ENCODE data around the gene UVSSA. TPM values are rescaled to one million over a fixed set of nuclear protein-coding genes. Genes with fewer than 3 reads are reported as not detected.

The UVSSA gene
- total RNA-seq, 1 donor from 2014 or later: 35.2 TPM

- POLR2A ChIA-PET: no interaction called here
- no peak for ATAC-seq (ENCODE audit: low read depth)
- CTCF ChIA-PET: no interaction called here
- Mint-ChIP-seq H3K27ac (no peak overlapping the region), H3K36me3 (ENCODE audit: low read depth) (no peaks in the 10 kb centered on the region), H3K27me3 (peaks cover 49% of the 10 kb centered on the region), H3K4me3 (no peak overlapping the region), H3K4me1 (no peaks in the 10 kb centered on the region), H3K9me3 (no peaks in the 10 kb centered on the region)
- no peak for DNase-seq
- TF ChIP-seq, protein P1, sequence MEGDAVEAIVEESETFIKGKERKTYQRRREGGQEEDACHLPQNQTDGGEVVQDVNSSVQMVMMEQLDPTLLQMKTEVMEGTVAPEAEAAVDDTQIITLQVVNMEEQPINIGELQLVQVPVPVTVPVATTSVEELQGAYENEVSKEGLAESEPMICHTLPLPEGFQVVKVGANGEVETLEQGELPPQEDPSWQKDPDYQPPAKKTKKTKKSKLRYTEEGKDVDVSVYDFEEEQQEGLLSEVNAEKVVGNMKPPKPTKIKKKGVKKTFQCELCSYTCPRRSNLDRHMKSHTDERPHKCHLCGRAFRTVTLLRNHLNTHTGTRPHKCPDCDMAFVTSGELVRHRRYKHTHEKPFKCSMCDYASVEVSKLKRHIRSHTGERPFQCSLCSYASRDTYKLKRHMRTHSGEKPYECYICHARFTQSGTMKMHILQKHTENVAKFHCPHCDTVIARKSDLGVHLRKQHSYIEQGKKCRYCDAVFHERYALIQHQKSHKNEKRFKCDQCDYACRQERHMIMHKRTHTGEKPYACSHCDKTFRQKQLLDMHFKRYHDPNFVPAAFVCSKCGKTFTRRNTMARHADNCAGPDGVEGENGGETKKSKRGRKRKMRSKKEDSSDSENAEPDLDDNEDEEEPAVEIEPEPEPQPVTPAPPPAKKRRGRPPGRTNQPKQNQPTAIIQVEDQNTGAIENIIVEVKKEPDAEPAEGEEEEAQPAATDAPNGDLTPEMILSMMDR (IDR thresholded peaks at IDR 0.05): no peak
- intact Hi-C loops (cut with micrococcal nuclease): no loop called here
These were observed 66.2 kb downstream of the UVSSA start for GRCh38 chr4:1413204-1413663.

DNA sequence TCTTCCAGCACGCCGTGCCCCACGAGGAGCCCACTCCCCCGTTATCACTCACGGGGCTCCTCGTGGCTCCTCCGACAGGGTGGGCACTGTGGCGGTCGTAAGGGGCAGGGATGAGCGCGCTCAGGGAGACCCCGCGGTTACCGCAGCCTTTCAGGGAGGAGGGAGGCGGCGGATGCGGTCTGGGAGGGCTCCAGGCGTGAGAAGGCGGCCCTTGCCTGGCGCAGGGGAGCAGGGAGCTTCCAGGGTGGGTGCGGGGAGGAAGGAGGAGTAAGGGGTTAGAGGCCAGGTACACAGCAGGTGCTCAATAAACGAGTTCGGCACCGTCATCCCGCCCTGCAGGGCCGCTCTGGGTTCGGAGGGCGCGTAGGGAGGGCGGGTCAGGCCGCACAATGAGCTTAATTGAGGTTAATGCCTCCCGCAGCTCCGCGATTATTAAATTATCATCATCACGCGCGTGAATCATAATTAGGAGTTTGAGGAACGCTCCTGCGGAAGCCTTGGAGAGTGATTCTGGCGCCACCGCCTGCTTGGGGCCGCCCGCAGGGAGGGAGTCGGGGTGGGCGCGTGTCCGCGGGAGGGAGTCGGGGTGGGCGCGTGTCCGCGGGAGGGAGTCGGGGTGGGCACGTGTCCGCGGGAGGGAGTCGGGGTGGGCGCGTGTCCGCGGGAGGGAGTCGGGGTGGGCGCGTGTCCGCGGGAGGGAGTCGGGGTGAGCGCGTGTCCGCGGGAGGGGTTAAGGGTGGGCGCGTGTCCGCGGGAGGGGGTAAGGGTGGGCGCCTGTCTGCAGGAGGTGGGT is 66.9 kb downstream of the UVSSA start:
- intact Hi-C loops (cut with micrococcal nuclease): no loop called here
- Mint-ChIP-seq H3K9me3 (no peaks in the 10 kb centered on the region), H3K27ac (no peak overlapping the region), H3K4me1 (no peaks in the 10 kb centered on the region), H3K36me3 (ENCODE audit: low read depth) (no peaks in the 10 kb centered on the region), H3K27me3 (peaks cover 43% of the 10 kb centered on the region), H3K4me3 (no peak overlapping the region)
- no peak for ATAC-seq (ENCODE audit: low read depth)
- no peak for DNase-seq
- ChIA-PET POLR2A (no interaction called here), CTCF (no interaction called here)
- TF ChIP-seq, protein P1 (IDR thresholded peaks at IDR 0.05): no peak

GRCh38 chr4:1414831-1415680 is 68.0 kb downstream of the UVSSA start:
- Mint-ChIP-seq H3K4me1 (no peaks in the 10 kb centered on the region), H3K4me3 (no peak overlapping the region), H3K36me3 (ENCODE audit: low read depth) (no peaks in the 10 kb centered on the region), H3K27me3 (peaks cover 37% of the 10 kb centered on the region), H3K27ac (no peak overlapping the region), H3K9me3 (no peaks in the 10 kb centered on the region)
- DNase-seq (no peak), ATAC-seq (ENCODE audit: low read depth) (no peak)
- TF ChIP-seq, protein P1 (IDR thresholded peaks at IDR 0.05): no peak
- intact Hi-C loops (cut with micrococcal nuclease): no loop called here
- POLR2A ChIA-PET: no interaction called here
- CTCF ChIA-PET: no interaction called here

DNA sequence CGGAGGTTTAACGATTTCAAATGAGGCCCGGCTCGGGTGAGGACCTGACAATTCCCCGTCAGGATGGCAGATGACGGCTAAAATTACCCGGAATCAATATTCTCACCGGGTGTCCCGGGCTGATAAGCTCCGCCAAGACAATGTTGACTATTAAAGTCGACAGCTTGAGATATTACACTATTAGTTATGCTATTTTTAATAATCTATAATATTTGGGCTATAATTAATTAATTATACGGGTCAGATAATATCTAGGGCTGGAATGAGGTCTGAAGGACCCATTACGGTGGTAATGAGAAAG is 68.6 kb downstream of the UVSSA start:
- H3K9me3 Mint-ChIP-seq: no peaks in the 10 kb centered on the region
- DNase-seq: no peak
- intact Hi-C loops (cut with micrococcal nuclease): no loop called here
- no peak for ATAC-seq (ENCODE audit: low read depth)
- peaks cover 36% of the 10 kb centered on the region for H3K27me3 Mint-ChIP-seq
- ChIA-PET CTCF (no interaction called here), POLR2A (no interaction called here)
- H3K4me1 Mint-ChIP-seq: no peaks in the 10 kb centered on the region
- no peak overlapping the region for H3K27ac Mint-ChIP-seq
- no peaks in the 10 kb centered on the region for H3K36me3 Mint-ChIP-seq (ENCODE audit: low read depth)
- TF ChIP-seq, protein P1 (IDR thresholded peaks at IDR 0.05): no peak
- H3K4me3 Mint-ChIP-seq: no peak overlapping the region
